Measurements from ENCODE around the gene MED27.

The MED27 gene, protein sequence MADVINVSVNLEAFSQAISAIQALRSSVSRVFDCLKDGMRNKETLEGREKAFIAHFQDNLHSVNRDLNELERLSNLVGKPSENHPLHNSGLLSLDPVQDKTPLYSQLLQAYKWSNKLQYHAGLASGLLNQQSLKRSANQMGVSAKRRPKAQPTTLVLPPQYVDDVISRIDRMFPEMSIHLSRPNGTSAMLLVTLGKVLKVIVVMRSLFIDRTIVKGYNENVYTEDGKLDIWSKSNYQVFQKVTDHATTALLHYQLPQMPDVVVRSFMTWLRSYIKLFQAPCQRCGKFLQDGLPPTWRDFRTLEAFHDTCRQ

DNA sequence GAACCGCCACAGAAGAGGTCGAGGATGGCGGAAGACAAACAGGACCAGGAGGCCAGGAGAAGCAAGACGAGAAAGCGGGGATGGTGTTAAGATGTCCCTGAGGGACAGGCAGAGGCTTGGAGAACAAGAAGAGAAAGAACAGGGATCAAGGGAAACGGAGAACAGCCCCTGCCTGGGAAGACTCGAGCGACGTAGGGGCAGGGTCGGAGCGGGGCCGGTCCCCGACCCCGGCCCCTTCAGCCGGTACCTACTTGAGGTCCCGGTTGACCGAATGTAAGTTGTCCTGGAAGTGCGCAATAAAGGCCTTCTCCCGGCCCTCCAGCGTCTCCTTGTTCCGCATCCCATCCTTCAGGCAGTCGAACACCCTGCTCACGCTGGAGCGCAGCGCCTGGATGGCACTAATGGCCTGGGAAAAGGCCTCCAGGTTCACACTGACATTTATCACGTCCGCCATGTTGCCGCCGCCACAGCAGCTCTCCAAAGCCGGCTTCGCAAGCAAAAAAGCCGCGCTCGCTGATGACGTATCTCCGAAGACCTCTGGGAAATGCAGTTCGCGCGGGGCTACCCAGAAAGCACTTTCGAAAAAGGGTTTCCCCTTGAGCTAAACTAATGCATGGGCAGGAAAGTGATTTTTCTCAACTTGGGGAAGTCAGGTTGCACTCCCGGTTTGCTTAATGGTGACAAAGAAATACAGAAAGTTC lies at the start of gene MED27:
MED27 (minus strand) TSS at position 477 of the 701 bp plus-strand sequence; CDS start at position 454, 23 bp downstream.
- peak within 1 kb of the TSS; percentile 65 for H3K27ac ChIP-seq
- peak; percentile 64 for TF ChIP-seq ZFX (IDR thresholded peaks at IDR 0.05)
- TF ChIP-seq, protein P1, sequence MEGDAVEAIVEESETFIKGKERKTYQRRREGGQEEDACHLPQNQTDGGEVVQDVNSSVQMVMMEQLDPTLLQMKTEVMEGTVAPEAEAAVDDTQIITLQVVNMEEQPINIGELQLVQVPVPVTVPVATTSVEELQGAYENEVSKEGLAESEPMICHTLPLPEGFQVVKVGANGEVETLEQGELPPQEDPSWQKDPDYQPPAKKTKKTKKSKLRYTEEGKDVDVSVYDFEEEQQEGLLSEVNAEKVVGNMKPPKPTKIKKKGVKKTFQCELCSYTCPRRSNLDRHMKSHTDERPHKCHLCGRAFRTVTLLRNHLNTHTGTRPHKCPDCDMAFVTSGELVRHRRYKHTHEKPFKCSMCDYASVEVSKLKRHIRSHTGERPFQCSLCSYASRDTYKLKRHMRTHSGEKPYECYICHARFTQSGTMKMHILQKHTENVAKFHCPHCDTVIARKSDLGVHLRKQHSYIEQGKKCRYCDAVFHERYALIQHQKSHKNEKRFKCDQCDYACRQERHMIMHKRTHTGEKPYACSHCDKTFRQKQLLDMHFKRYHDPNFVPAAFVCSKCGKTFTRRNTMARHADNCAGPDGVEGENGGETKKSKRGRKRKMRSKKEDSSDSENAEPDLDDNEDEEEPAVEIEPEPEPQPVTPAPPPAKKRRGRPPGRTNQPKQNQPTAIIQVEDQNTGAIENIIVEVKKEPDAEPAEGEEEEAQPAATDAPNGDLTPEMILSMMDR (conservative IDR thresholded peaks at IDR 0.05) = no peak

DNA sequence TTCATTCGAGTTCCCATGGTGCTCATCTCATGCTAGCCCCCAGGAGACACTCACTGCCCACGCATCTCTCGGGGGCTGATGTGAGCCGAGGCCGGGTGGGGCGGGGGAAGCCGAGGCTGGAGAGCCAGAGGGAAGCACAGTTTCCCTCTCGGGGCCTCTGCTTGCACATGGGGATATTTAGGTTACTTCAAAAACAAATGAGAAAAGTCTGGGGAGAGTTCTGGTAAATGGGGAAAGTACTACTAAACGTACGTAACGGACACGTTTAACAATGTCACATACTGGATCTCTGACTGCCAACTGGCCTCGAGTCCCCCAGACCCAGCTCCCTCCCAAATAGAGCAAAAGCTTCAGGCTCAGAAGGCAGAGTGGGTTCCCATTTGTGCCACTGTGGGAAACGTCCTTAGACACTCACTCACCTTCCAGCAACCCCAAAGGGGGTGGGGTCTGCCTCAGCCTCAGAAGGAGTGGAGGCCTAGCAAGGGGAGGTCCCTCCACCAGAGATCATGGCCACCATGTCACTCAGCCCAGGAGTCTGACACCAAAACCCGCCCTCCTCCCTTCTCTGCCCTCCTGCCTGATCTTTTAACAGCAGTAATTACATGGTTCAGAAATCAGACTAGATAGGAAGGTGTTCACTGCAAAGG lies 48.3 kb upstream of the MED27 start:
- no peak overlapping the region for H3K27ac ChIP-seq
- TF ChIP-seq, protein P1 (conservative IDR thresholded peaks at IDR 0.05) = no peak
- TF ChIP-seq ZFX (IDR thresholded peaks at IDR 0.05) = no peak

DNA sequence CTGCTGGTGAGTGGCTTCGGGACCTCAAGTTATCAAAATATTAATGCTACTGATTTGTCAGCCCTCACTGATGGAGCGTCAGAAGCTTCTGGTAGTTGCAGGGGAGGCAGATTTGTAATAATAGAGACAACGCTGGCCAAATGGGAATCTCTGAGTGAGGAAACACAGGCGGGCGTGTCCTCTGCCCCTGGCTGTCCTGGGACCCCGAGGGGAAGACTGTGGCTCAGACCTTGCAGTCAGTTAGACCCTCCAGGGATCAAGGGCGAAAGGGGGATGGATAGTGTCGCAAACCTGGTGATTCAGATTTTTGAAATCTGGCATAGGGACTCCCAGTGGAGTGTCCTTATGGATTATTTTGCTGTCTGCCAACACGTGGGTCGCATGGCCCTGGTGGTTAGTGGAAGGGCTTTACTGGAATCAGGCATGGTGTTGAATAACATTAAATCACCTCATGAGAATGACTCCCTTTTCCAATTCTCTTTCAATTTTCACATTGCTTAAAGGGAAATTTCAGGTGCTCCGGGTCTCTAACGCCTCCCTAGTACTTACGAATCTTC lies 47.1 kb upstream of the MED27 start:
- TF ChIP-seq, protein P1 (conservative IDR thresholded peaks at IDR 0.05) = no peak
- no peak for TF ChIP-seq ZFX (IDR thresholded peaks at IDR 0.05)
- no peak overlapping the region for H3K27ac ChIP-seq

DNA sequence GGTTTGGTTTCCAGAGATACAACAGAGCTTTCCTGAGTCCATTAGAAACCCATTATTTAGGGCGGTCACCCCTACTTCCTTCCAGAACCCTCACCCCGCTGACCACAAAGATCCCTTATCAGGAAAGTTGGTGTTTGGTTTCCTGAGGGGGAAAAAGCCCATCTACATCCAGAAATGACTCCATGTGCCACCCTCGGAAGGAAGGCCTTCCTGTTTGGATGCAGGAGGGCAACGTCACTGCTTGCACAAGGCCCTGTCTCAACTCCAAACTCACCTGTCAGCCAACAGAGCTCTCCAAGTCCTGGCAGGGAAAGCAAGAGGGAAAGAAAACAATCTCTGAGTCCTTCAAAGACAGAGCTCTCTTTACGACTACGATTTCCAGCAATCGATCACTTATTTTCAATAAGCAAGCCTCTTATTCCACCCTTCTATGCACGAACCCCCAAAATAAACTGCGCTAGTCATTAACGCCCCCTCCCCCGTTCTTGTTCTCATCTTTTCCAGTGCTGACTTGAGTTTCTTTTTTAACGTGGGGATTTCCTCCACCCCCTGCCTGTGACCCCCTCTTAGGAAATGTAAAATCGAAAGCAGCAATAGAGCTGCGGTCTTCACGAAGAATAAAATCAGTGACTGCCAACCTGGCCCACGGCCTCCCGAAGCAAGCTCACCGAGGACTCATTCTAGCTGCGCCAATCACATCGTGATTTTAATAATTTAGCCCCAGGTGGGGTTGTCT lies 46.4 kb upstream of the MED27 start:
- TF ChIP-seq, protein P1 (conservative IDR thresholded peaks at IDR 0.05) = no peak
- TF ChIP-seq ZFX (IDR thresholded peaks at IDR 0.05) = no peak
- no peak overlapping the region for H3K27ac ChIP-seq

DNA sequence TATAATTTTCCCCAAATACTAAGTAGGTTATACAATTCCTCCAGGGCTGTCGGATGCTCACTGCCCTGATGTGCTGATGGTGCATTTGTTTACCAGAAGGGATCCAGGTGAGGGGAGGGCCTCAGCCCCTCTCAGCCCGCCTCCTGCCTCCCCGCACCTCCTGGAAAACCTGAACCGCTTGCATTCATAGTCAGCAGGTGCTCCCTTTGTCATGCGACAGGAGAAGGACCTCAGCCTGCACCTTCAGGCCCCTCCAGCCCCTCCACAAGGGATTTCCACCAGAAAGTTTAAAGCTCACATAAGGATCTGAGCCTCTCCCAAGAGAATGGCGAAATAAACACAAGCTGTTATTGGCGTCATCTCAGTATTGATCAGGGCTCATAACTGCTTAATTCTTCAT lies 45.7 kb upstream of the MED27 start:
- H3K27ac ChIP-seq = no peak overlapping the region

DNA sequence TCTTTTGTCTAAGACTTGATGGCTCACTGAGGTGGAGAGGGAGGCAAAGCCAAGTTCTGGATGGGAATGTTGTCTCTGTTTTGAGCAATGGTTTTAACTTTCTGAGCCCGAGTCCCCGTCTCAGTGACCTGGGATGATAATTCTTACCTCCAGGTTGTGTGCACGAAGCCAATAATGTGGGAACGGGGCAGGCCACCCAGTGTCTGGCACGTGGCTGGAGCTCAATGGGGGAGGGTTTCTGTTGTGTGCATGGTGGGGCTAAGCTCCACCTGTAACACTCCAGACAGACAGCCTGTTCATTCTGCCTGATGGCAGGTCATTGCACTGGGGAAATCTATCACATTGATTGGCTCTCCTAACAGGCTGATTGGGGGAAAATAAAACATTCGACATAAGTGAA lies 45.1 kb upstream of the MED27 start:
- TF ChIP-seq, protein P1 (conservative IDR thresholded peaks at IDR 0.05) = no peak
- no peak for TF ChIP-seq ZFX (IDR thresholded peaks at IDR 0.05)

More for the DNA sequence above, 45.7 kb upstream of the MED27 start:
- no peak for TF ChIP-seq ZFX (IDR thresholded peaks at IDR 0.05)
- TF ChIP-seq, protein P1 (conservative IDR thresholded peaks at IDR 0.05) = no peak

More for the DNA sequence above, 45.1 kb upstream of the MED27 start:
- no peak overlapping the region for H3K27ac ChIP-seq

All from C4-2B (cell line).